DND-41 (cell line): ENCODE measurements around the gene RPL3.

Experiments used
- ATAC-seq: fragments of 200-7000 bp; cut with Tn5 transposase; 3 replicates; pipeline ENCODE4 v1.9.1; 2021; ENCODE audit warnings: low read depth; ENCODE audit not compliant: insufficient read depth
- DNase-seq: peaks from one replicate; pipeline ENCODE4 v3.0.0-alpha.2; 2020
- H2AFZ ChIP-seq: 2 replicates; pipeline ENCODE4 v1.6.0; 2012; ENCODE audit warnings: low read depth, low read length
- H3K27ac ChIP-seq: 2 replicates; pipeline ENCODE4 v1.5.1; 2012; ENCODE audit warnings: low read length, inconsistent platforms
- H3K27me3 ChIP-seq: fragments of 200-600 bp; sonication (generic); 2 replicates; pipeline ENCODE4 v1.6.0; 2012; ENCODE audit warnings: low read length, mild to moderate bottlenecking, inconsistent platforms; ENCODE audit not compliant: insufficient read depth, poor library complexity
- H3K36me3 ChIP-seq: 2 replicates; pipeline ENCODE4 v1.5.1; 2012; ENCODE audit warnings: low read length, inconsistent platforms; ENCODE audit not compliant: insufficient read depth
- H3K4me1 ChIP-seq: 2 replicates; pipeline ENCODE4 v1.5.1; 2012; ENCODE audit warnings: mild to moderate bottlenecking, low read length; ENCODE audit not compliant: insufficient read depth
- H3K4me2 ChIP-seq: 2 replicates; pipeline ENCODE4 v1.6.0; 2012; ENCODE audit warnings: mild to moderate bottlenecking, moderate library complexity, low read length, inconsistent platforms; ENCODE audit not compliant: insufficient read depth
- H3K4me3 ChIP-seq, 2 experiments: fragments of 200-600 bp in 1 of 2; shearing (Covaris generic) in 1 of 2; 2 replicates each; pipeline ENCODE4 v1.5.1; 2012 to 2016; ENCODE audit warnings: inconsistent platforms in 2 of 2, low read length in 2 of 2, mild to moderate bottlenecking in 2 of 2, low read depth in 1 of 2, moderate library complexity in 1 of 2
- H3K79me2 ChIP-seq: 2 replicates; pipeline ENCODE4 v1.6.0; 2012; ENCODE audit warnings: low read length, inconsistent platforms; ENCODE audit not compliant: insufficient read depth
- H3K9ac ChIP-seq: 2 replicates; pipeline ENCODE4 v1.6.0; 2012; ENCODE audit warnings: low read depth, mild to moderate bottlenecking, inconsistent platforms, low read length, moderate library complexity
- H3K9me3 ChIP-seq: 2 replicates; pipeline ENCODE4 v1.5.1; 2012; ENCODE audit warnings: low read length, moderate library complexity, mild to moderate bottlenecking, inconsistent platforms; ENCODE audit not compliant: insufficient read depth, severe bottlenecking
- H4K20me1 ChIP-seq: 2 replicates; pipeline ENCODE4 v1.6.0; 2012; ENCODE audit warnings: low read length; ENCODE audit not compliant: insufficient read depth
- CTCF ChIP-seq: IDR thresholded peaks from 2 replicates; pipeline ENCODE4 v1.5.1; 2012; ENCODE audit warnings: borderline replicate concordance, low read length, moderate library complexity, mild to moderate bottlenecking; ENCODE audit not compliant: poor library complexity, severe bottlenecking; ENCODE audit errors: extremely low read depth
- EZH2 ChIP-seq: IDR thresholded peaks from 3 replicates; pipeline ENCODE4 v1.6.1; 2012; ENCODE audit warnings: borderline replicate concordance, low read depth, mild to moderate bottlenecking, moderate library complexity, low read length, inconsistent platforms; ENCODE audit not compliant: severe bottlenecking

The RPL3 gene

GRCh38 chr22:39266398-39267030 lies 52.9 kb downstream of the RPL3 start:
- no peak overlapping the region for H3K9ac ChIP-seq
- no peaks in the 10 kb centered on the region for H3K36me3 ChIP-seq
- H3K79me2 ChIP-seq: no peaks in the 10 kb centered on the region
- no peak overlapping the region for H3K27ac ChIP-seq
- no peaks in the 10 kb centered on the region for H3K27me3 ChIP-seq
- no peaks in the 10 kb centered on the region for H3K9me3 ChIP-seq
- H3K4me3 ChIP-seq: no peak overlapping the region
- no peak overlapping the region for H2AFZ ChIP-seq
- no peak for DNase-seq
- H3K4me2 ChIP-seq: no peak overlapping the region
- no peak for TF ChIP-seq EZH2
- TF ChIP-seq CTCF: no peak
- H3K4me1 ChIP-seq: no peaks in the 10 kb centered on the region
- ATAC-seq: no peak
- H4K20me1 ChIP-seq: no peaks in the 10 kb centered on the region

DNA sequence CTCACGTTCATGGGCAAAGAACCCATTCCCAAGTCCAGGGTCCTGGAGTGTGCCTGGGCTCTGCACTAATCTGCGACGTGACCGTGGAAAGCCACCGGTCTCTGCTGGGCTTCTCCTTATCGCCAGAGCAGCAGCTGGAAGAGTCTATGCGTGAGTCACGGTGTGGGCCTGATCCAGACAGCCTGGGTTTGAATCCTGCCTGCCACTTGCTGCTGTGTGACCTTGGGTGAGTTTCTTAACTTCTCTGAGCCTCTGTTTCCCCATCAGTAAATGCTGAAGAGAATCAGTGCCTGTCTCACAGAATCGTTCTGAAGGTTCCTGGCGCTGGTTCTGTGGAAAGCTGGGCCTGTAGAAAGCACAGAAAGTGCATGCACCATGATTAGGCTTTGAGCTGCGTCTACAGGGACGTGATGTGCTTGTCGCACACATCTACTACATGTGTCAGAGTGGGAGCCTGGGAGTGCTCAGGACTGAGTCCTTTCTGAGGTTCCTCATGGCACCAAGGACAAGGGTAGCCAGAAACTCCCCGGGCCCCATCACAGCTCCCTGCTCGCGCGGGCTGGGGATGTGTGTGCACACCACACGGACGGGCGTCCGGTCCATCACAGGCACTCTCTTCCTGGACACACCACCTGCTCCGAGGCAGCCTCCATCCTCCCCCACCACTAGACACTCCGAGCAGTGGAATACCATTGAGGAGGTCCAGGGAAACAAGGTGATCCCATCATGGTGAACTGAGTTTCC lies 54.1 kb downstream of the RPL3 start:
- no peak for DNase-seq
- Histone ChIP-seq H3K4me3 (no peak overlapping the region), H3K27me3 (no peaks in the 10 kb centered on the region), H3K4me2 (no peak overlapping the region), H3K9me3 (no peaks in the 10 kb centered on the region), H3K79me2 (no peaks in the 10 kb centered on the region), H3K36me3 (no peaks in the 10 kb centered on the region), H4K20me1 (no peaks in the 10 kb centered on the region), H3K27ac (no peak overlapping the region), H3K4me1 (no peaks in the 10 kb centered on the region), H3K9ac (no peak overlapping the region), H2AFZ (no peak overlapping the region)
- TF ChIP-seq EZH2: no peak
- TF ChIP-seq CTCF: no peak
- ATAC-seq: no peak

- Histone ChIP-seq H3K4me3 (no peak overlapping the region), H3K36me3 (no peaks in the 10 kb centered on the region), H3K27ac (no peak overlapping the region), H3K4me1 (no peaks in the 10 kb centered on the region), H4K20me1 (no peaks in the 10 kb centered on the region), H2AFZ (no peak overlapping the region), H3K27me3 (no peaks in the 10 kb centered on the region), H3K9me3 (no peaks in the 10 kb centered on the region), H3K9ac (no peak overlapping the region), H3K4me2 (no peak overlapping the region), H3K79me2 (no peaks in the 10 kb centered on the region)
- no peak for ATAC-seq
- TF ChIP-seq EZH2 (no peak), CTCF (no peak)
- no peak for DNase-seq
Measured at GRCh38 chr22:39264349-39265038, 54.9 kb downstream of the RPL3 start.
